GM21723 (cell line): ENCODE data around the gene RIMKLA.

Experiments
- ATAC-seq: cut with Tn5 transposase; IDR thresholded peaks from one replicate; pipeline ENCODE4 v1.9.1; 2021; ENCODE audit warnings: mild to moderate bottlenecking, moderate library complexity; ENCODE audit not compliant: unreplicated experiment

RIMKLA gene, protein sequence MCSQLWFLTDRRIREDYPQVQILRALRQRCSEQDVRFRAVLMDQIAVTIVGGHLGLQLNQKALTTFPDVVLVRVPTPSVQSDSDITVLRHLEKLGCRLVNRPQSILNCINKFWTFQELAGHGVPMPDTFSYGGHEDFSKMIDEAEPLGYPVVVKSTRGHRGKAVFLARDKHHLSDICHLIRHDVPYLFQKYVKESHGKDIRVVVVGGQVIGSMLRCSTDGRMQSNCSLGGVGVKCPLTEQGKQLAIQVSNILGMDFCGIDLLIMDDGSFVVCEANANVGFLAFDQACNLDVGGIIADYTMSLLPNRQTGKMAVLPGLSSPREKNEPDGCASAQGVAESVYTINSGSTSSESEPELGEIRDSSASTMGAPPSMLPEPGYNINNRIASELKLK

DNA sequence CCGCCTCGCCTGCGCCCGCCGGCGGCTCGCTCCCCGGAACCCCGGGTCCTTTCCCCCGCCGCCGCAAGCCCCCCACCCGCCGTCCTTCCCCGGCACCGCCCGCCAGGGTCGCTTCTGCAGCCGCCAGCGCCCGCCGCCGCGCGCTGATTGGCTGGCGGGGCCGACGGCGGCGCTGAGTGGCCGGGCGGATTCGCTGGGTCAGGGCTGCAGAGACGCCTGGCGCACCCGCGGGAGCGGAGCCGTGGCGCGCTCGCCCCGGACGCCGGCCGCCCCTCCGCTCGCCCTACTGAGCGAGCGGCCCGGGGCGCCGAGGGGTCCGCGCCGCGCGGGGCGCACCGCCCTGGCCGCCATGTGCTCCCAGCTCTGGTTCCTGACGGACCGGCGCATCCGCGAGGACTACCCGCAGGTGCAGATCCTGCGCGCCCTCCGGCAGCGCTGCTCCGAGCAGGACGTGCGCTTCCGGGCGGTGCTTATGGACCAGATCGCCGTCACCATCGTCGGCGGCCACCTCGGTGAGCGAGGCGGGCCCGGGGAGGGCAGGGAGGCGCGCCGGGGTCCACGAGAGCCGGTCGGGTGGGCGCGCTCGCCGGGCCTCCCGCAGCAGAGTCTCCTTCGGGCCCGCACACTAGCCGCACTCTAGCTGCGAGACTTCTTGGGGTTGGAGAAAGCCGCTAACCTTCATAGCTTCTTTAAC, at the start of gene RIMKLA:
RIMKLA (plus strand) TSS at position 207 of the 694 bp plus-strand sequence; CDS start at position 350, 143 bp downstream.
- peak; percentile 92 for ATAC-seq

DNA sequence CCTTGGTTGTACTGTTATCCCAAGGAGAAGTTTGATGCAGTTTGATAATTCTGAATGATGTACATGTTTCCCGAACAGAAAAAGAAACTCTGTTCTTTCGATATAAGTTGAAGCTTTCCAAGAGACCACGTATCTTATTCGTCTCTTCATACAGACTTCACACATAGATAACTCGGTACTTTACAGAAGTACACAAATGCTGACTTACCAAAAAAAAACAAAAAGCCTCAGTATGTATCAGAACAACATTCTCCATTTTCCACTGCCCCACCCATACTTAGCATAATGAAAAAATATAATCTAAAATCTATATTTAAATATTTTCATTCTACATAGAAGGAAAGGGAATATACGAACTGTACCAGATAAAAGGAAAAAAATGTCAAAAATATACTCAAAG, 47.7 kb upstream of the RIMKLA start:
- no peak for ATAC-seq

DNA sequence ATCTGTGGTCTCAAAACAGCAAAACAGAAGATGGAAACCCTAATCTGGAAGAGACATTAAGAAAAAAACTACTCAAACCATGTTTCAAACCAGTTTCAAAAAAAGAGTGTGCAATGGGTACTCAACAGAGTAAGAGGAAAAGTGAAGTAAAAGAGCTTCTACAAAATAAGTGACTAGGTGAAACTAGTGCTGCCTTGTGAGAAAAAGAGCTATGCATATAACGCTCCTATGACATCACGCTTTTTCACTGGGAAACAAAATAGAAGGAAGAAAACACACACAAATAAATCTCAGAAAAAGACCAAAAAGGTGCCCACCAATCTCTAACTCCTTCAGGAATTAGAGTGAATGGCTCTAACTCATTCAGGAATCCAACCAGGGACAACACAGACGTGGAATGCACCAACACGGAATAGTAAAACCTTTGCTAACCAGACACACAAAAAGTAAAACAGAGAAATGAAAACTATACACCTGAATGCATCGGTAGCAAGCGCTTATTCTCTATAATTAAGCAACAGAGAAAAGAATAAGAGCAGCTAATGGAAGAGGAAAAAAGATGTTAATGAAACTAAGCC, 46.8 kb upstream of the RIMKLA start:
- no peak for ATAC-seq

DNA sequence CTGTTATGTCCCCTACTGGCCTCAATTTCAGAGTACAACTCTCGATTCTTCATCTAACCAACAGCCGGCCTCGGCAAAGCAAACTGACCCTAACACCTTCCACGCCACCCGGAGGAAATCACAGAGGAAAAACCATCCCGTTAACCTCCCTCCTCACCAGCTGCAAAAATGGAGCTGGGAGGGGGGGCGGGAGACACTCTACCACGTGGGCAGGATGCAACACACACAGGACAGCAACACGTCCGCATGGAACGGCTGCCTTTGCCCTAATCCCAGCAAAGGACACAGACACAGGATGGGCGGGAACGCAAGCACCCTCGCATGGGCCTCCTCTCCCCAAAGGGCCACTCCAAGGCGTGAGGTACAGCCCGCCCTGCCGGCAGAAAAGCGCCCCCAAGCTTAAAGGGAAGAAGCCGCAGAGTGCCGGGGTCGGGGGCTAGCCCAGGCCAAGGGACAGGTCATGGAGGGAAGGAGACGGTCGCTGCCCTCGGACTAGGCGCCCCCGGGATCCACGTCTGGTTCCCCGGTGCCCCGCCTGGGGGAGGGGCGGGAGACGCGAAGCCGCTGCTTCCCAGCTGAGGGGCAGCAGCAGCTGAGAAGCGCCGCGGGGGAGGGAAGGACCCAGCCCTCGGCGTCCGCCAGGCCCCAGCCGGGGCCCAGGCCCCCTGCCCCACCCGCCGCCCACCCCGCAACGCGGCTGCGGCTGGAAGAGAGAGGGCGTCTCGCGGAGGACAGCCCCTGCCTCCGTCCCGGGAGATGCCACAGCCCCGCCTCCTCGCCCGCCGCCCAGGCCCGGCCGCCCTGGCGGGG, 46.1 kb upstream of the RIMKLA start:
- peak; percentile 51 for ATAC-seq

DNA sequence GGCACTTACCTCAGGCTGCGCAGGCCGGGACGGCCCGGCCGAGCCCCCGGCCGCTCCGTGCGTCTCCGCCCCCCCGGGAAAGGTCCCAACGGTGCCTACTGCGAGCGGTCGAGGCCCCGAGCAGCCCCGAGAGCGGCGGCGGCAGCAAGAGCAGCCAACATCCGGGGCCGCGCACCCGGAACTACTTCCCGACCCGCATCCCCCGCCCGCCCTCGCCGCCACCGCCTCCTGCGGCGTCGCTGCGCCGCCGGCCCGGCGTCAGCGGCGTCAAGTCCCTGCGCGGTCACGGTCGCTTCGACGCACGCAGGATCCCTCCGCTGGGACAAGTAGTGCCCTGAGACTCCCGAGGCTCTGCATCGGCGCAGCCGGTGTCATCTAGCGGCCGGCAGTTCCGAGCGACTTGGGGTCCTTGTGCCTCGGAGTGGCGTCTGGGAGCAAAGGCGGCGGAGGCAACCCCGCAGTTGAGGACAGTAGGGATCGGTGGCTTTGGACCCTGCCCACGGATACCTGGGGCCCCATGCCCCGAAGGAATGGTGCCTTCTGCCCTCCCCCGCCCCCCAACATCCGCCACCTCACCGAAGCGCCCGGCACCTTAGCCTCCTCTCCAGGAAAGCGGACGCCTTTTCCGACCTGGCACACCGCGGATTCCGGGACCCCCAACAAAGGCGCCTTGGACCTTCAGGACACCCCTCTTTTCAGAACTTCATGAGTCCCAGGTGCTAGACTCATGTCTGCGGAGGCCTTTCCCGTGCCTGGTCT, 45.4 kb upstream of the RIMKLA start, which contains the start of gene FOXJ3:
FOXJ3 (minus strand) TSS at position 186 of the 759 bp plus-strand sequence. CDS start 24,142 bp downstream, outside the sequence.
- peak; percentile 70 for ATAC-seq

DNA sequence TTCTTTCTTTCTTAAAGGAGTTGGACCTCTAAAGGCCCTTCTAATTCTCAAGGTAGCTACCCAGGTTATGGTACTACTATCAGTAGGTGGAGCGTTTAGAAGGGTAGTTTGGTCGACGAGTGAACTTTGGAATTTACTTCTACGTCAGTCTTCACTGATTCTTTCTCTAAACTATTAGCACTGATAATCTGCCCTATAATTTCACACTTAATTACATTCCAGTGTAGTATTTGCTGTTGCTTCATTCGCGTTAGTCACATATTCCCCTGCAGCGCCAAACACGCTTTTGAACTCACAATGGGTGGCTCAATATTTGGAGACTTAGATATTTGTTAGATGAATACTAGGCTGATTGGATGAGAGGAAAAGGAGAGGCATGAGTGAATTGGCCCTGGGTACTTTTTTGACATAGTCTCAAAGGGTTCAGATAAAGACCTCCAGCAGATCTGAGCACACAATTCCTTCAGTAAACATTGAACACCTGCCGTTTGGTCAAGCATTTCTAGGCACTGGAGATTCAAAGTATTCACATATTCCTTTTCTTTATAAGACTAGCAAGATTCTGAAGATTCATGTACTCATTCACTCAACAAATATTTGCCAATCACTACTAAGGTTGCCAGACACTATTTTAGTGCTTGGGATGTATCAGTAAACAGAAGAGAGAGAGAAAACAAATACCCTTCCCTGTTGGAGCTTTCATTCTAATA, 44.6 kb upstream of the RIMKLA start:
- ATAC-seq = no peak

DNA sequence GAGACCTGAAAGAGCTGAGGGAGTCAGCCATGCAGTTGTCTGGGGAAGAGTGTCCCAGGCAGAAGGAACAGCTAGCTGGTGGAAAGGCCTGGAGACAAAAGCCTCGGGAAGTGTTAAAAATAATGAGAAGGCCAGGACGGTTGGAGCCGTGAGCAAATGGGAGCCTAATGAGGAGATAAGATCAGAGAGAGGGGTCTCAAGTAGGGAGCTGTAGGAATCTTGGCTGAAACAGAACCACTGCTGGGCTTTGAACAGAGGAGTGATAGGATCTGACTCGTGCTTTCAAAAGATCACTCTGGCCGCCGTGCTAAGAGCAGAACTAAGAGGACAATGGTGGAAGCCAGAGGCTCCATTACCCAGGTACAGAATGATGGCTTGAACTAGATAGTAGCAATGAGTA, 43.6 kb upstream of the RIMKLA start:
- no peak for ATAC-seq

DNA sequence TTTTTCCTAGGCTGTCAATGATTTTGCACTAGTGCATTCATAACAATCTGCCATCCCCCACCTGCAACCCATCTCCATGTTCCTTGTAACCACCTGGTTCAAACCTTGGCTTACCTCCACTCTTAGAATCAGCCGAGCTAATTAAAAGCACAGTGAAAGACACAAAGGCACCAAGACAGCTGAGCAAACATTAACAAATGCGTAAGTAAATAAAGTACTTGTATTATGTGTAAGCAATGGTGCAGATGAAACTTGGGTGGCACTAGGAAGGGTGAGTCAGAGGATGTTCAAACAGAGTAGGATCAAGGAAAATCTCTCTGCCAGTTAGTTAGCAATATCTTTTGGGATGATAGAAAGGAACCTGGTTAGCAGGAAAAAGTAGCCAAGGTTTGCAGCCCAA, 40.5 kb upstream of the RIMKLA start:
- ATAC-seq = no peak

DNA sequence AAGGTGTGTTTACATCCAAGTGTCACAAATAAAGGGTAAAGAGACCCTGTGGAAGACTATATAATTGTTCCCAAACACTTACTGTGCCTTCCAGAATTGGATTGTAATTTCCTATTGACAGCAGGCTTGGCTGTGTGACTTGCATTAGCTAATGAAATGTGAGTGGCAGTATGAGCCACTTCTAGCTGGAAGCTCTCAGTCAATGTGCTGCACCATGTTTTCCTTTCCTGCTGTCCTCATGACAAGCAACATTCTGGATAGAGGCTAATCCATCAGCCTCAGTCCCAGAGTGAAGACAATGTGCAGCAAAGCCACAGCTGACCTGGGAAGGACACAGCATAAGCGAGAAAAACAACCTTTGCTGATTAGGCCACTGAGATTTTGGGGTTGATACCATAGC, 39.7 kb upstream of the RIMKLA start:
- ATAC-seq = no peak

DNA sequence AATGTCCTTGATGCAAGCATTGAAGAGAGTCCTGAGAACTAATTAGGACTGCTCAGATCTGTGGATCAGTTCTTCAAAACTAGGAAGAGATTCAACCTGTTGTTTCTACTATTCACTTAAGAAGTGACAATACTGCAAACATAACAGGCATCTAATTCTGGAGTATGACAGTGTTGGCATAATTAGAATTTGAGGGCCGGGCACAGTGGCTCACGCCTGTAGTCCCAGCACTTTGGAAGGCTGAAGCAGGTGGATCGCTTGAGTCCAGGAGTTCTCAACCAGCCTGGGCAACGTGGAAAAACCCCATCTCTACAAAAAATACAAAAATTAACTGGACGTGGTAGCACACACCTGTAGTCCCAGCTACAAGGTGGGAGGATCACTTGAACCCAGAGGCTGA, 37.5 kb upstream of the RIMKLA start:
- no peak for ATAC-seq

DNA sequence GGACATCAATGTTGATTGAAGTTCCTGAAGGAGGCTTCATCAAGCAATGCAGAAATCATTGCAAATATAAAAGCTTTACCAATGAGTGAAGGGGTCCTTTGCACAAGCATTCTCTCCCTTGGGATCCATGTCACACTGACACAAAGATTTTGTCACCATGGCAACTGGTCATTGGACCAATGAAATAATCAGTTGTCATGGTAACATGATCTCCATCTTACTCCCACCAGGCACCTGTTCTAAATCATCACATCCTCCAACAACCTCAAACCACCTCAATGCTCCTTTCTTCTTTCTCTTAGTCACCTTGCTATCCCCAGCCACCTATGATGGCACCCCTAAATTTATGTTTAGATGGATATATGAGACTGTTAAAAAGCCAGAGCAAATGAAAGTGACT, 32.1 kb upstream of the RIMKLA start:
- ATAC-seq = no peak

DNA sequence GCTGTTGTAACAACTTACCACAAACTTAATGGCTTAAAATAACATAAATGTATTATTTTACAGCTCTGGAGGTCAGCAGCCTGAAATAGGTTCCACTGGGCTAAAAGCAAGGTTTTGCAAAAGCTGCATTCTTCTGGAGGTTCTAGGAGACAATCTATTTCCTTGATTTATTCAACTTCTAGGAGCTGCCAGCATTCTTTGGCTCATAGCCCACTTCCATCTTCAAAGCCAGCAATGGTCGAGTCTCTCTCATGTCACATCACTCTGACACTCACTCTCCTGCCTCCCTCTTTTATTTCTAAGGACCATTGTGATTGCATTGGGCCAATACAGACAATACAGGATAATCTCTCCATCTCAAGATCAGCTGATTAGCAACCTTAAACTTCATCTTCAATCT, 30.5 kb upstream of the RIMKLA start:
- ATAC-seq = no peak

DNA sequence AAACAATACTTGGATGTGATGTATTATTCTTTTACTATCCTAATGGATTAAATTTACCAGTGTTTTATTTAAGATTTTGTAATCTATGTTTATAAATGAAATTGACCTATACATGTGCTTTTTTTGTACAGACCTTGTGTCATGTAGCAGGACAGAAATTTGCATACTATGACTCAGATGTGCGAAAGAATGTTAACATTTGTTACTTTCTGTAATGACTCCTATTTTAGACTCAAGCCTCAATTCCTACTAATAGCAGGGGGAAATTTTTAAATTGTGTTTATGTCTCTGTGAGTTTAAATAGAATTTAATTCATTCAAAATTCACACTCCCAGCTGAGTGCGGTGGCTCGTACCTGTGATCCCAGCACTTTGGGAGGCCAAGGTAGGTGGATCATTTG, 21.8 kb upstream of the RIMKLA start:
- ATAC-seq = peak; percentile 72

DNA sequence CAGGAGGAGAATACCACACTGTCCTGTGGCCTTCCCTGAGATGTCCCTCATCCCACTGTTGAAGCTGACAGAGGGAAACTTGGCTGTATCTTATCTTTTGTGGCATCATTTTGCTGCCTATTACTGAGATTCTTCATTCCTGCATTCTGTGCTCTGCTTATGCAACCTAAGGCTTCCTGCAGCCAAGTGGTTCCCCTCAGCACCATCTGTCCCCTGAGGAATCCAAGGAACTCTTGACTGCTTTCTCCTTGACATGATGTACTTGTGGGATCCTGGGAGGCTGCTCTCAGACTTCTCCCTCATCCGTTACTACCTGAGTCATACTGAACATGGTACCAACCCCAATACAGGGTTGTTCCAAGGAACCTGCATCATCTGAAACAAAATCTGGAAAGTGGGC, 21.1 kb upstream of the RIMKLA start:
- no peak for ATAC-seq

DNA sequence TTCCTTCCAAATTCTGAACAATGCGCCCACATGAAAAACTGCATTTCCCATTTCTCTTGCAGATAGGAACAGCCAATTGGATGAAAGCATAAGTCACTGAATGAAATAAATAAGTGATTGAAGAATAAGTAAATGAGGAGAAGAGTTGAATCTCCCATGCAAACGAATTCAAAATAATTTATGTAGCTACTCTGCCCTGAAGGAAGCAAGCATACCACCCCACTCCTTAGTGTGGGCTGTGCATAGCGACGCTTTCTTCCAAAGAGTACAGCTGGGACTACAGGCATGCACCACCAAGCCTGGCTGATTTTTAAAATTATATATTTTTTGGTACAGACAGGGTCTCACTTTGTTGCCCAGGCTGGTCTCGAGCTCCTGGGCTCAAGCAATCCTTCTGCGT, 16.5 kb upstream of the RIMKLA start:
- no peak for ATAC-seq

DNA sequence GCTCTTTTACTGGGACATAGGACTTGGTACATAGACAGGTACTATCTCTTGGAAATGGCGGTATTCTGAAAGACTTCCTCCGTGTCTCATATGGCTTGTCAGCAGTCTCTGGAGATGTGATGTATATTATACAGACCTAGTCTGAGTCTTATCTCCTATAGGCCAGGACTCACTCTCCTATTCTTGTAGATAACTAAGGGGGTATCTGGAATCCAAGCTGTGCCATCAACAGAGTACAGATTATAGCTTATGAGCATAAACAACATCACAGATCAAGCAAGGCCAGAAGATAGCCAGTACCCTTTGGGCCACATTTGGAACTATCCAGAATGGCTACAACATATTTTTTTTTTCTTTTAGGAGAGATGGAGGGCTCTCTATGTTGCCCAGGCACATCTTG, 16.1 kb upstream of the RIMKLA start:
- no peak for ATAC-seq

DNA sequence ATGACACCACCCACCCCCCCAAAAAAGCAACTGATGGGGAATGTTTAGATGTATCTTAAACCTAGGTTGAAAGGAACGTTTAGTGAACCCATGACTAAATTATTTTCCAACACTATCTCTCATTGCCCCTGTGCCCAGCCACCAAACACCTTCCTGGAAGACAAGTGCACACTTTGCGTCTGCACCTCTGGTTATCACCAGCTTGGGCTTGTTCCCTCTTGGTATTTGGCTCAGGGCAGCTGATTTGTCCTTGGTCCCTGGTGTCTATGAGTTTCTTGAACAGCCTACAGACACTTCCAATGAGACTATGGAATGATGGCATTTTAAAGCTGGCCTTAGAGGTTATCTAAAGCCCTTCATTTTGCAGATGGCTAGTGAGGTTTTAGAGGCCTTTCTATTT, 15.5 kb upstream of the RIMKLA start:
- ATAC-seq = no peak

DNA sequence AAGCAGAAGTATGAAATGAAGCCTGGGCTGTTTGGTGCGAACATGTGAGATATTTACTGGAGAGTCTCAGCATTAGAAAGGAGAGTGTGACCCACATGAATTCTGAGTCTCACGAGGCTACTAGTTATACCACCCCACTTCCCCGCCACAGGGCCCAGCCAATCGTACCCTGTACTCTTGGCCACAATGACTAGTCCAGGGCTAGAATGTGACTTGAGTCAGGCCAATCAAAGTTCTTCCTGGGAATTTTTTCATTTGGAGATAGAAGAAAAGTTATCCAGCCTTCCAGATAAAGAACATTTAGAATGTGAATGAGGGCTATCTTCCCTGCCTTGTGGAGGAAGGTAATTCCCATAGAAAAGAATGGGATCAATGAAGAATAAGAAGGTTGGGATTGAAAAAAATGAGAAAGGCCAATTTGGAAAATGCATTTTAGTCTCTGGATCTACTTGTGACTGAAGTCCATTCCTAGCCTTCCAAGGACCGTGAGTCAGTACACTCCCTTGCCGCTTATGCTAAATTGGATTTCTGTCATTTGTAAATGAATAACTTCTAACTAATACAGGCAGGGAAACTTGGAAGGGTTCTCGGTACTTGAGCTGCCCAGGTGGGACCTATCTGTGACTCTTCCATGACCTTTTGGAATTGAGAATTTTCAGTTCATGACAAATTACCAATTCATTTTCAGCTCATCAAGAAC, 12.3 kb upstream of the RIMKLA start:
- ATAC-seq = no peak

DNA sequence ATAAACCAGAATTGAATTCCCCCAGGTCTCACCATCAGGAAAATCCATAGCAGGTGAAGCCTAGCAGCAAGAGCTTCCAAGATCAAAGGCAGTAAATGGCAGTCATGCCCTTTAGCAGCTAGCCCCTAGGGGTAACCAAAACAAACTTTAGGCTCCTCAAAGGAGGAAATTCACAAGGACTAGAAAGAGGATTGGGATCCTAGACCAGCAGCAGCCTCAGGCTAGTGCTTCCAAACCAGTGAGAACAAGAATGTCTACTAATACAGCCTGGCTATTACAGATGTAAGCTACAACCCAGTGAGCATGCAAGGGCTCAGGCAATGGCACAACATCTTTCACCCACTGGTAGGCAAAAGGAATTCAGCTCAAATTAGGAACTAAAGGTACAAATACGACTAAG, 11.1 kb upstream of the RIMKLA start:
- ATAC-seq = no peak
